Measurements from ENCODE around the gene CD8B.
"Not testable (repeated sequence)": the region's sequence is repeated elsewhere in the genome, so short reads cannot be mapped to it uniquely, and the experiment has no call there.

Gene CD8B

GRCh38 chr2:86861628-86862379, at the start of gene CD8B:
TSS of gene CD8B (minus strand) at chr2:86861886. CDS start at chr2:86861865, 21 bp downstream.
- DNase-seq = not testable (repeated sequence)

GRCh38 chr2:86905868-86906267, 44.2 kb upstream of the CD8B start:
- not testable (repeated sequence) for DNase-seq

DNA sequence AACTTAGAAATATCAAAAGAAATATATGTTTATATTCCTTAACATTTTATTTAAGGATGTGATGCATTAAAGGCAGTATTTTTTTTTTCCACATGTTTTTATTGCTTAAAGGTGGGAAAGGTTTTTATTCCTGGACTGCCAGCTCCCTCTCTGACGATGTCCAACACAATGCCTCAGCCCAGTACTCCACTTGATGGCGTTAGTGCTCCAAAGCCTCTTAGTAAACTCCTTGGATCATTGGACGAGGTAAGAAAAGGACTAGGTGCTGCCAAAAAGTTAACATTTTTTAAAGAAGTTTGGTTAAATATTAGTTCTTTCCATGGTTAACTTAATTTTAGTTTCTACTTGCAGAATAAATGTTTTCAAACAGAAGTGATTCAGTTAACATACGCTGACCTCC, 39.0 kb upstream of the CD8B start:
- not testable (repeated sequence) for DNase-seq

DNA sequence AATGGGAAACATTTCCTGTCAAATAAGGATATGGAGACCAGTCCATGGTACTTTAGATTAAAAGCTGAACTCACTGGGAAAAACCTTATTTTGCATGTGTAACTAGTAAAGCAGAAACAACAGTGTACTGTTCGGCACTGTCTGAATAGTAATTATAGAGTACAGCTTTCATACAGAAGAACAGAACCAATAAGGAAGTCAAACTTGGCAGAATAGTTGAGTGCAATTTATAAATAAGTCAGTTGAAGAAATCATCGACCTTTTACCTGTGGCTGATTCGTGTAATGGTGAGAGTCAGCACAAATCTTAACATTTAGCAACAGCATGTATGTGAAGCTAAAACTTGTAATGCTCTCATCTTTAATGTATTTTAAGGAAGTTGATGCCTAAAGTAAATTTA, 24.3 kb upstream of the CD8B start:
- DNase-seq = not testable (repeated sequence)

DNA sequence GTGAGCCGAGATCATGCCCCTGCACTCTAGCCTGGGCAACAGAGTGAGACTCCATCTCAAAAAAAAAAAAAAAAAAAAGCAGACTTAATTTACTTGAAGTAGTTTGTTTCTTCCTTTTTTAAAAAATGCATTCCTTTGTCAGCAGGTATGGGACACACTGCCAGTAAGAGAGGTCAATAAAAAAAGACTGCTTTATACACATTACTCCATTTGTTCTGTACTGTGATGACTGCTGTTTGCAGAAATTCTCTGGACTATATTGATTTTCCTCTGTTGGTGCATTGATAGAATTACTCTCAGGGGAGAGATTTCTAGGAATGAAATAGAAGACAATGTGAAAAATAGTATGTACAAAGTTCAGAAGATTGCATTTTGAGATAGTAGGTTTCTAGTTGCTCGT, 21.2 kb upstream of the CD8B start:
- not testable (repeated sequence) for DNase-seq

DNA sequence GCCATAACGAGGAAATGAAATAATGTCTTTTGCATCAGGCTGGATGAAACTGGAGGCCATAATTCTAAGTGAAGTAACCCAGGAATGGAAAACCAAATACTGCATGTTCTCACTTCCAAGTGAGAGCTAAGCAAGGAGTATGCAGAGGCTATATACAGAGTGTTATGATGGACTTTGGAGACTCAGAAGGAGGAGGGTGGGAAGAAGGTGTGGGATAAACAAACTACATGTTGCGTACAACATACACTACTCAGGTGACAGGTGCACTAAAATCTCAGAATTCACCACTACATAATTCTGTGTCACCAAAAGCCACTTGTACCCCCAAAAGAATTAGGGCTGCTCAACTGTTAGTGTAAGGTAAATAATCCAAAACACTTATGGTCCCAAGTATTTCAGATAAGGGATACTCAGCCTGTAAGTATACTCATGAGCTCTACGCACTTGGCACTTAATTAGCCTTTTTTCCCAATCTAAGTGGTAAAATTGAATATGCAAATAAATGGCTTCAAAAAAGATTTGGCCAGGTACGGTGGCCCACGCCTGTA, 20.5 kb upstream of the CD8B start:
- not testable (repeated sequence) for DNase-seq

DNA sequence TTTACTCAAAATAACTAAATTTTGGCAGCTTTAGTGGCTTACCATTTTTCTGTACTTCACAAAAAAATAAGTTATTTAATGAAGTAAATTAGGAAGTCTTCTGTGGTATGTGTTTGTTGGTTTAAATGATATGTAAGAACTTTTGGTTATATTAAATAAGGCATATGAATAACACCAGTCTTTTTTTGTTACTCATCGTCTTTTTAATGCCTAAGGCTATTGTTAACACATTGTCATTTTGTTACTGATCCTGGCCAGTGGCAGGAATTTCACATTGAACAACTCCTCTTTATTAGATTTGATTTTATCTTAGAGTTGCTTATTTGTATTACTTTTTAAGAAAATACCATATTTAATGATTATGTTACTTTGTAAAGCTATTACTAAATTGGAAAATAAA, 17.3 kb upstream of the CD8B start:
- not testable (repeated sequence) for DNase-seq

GRCh38 chr2:86870941-86871340, 9.3 kb upstream of the CD8B start:
- not testable (repeated sequence) for DNase-seq

- DNase-seq = not testable (repeated sequence)
Observed at GRCh38 chr2:86868895-86869468, 7.3 kb upstream of the CD8B start.

DNA sequence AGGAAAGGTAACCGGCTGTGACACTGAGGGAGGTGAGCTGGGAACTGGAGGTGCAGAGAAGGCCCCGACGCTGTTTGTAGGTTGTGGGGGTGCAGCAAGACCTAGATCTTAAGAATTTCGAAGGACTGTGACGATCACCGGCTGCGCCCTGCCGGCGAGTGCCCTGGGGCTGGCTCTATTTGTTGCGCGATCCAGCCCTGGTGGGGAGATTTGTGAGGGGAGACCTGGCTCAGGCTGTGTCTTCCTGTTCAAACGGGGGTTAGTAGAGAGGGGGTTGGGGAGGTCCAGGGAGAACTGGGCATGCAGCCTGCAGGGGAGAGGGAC, 656 bp upstream of the CD8B start:
- DNase-seq = not testable (repeated sequence)

DNA sequence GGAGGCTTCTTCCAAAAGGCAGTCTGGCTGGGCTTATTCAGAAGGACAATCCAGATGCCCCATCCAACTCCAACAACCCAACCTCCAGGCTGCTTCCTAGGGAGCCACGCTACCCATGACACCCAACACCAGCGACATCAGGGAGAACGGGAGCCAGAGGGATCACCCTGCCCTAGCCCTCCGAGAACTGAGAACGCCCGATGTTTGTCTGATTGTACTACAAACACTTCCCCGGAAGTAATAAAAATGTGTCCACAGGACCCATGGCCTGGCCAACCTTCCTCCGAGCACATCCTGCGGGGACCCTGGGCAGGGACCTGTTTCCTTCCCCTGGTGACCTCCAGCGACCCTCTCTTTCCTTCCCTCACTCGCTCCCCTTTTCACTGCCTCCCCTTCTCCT, 511 bp downstream of the CD8B start:
- DNase-seq = not testable (repeated sequence)

DNA sequence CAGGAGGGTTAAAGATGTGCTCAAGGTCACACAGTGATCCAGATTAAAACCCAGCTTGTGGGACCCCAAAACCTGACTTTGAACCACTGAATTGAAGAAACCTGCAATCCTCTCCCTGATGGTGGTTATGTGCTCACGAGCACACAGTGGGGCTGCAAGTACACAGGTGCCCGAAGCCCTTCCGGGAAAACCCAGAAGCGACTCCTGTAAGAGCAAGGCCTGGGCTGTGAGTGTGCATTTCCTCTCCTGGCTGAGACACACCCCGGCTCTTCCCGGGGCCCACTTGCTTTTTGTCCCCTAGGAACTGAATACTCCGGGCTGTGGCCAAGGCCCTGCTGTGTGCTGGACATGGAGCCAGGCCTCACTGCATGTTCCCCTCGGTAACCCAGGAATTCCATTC, 1.1 kb downstream of the CD8B start:
- DNase-seq = not testable (repeated sequence)

- DNase-seq = not testable (repeated sequence)
Observed at GRCh38 chr2:86857688-86858087, 4.0 kb downstream of the CD8B start.

GRCh38 chr2:86856498-86856897, 5.2 kb downstream of the CD8B start:
- not testable (repeated sequence) for DNase-seq

- not testable (repeated sequence) for DNase-seq
Observed at GRCh38 chr2:86855981-86856380, 5.7 kb downstream of the CD8B start.

- not testable (repeated sequence) for DNase-seq
Observed at GRCh38 chr2:86851581-86851980, 10.1 kb downstream of the CD8B start.

DNA sequence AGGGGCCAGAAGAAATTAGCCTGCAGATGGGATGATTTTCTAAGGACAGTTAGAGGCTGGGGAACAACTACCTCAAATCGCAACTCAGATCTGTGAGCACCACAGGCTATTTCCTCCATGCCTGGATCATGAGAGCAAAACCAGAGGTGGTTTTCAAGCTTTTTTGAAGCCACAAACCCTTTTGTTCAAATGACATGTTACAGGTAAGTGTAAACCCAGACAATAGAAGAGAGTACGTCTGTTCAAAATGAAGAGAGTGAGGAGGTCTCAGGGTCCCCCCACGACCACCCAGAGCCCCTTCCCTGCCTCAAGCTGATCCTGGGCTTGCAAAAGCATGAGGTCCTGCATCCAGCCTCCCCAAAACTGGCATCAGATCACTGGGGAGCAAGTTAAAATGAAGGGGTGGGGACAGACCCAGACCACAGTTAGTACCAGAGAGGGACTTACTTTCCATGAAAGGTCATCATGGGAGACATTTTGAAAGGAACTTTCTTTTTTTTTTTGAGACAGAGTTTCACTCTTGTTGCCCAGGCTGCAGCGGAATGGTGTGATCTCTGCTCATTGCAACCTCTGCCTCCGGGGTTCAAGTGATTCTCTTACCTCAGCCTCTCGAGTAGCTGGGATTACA, 19.0 kb downstream of the CD8B start:
- not testable (repeated sequence) for DNase-seq

DNA sequence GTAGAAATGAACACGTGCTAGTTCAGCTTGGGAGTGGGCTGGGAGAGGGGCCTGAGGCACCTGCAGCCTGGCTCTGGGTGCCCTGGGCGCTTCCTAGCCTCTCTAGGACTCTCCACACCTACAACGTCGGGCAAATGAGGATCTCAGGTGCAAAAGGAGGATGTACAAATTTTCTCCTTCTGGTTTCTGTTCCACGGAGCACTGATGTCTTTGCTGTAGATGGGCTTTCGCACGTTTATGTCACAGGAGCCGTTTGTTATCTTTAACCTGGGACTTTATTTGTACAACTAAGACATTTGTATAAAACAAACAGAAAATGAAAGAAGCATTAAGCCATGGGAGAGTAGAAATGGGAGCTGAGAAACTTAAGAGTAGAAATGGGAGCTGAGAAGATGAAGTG, 20.4 kb downstream of the CD8B start:
- not testable (repeated sequence) for DNase-seq

DNA sequence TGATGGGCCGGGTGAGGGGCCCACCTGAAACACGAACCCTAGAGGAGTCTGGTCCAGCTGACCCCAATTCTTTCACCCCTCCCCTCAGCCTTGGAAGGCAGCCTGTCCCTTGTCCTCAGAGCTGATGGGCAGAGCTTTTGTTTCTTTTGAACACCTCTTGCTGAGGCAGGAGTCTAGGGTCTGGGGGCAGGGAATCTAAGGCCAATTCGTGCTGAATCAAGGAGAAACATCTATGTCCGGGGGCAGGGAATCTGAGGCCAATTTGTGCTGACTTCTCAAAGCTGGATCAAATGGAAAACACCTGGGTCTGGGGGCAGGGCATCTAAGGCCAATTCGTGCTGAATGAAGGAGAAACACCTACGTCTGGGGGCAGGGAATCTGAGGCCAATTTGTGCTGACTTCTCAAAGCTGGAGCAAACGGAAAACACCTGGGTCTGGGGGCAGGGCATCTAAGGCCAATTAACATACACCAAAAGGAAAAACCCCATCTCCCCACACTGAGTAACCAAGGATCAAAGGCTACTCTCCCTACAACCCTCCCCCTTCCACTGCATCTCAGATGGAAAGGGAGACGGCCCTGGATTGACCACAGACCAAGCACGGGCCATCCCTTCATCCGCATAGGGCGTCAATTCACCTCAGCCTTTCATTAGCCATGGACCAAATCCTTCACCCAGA, 21.7 kb downstream of the CD8B start:
- DNase-seq = not testable (repeated sequence)

GRCh38 chr2:86839455-86839854, 22.2 kb downstream of the CD8B start:
- DNase-seq = not testable (repeated sequence)

DNA sequence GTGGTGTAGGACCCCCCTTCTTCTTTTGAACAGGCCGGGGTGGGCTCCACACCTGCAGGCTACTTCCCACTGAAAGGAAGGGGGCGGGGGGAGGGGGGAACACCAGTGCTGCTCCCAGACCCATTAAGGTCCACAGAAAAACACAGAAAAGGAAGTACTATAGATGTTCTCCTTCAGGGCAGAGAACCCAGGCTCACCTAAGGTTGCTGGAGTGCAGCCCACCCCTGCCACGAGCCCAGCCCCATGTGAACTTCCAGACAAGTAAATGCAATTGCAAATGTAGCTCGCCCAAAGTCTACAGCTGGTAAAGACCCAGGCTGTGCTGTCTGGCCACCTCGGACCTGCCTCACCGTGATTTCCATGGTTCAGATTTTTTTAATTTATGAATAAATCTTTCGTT, 24.0 kb downstream of the CD8B start:
- DNase-seq = not testable (repeated sequence)

DNA sequence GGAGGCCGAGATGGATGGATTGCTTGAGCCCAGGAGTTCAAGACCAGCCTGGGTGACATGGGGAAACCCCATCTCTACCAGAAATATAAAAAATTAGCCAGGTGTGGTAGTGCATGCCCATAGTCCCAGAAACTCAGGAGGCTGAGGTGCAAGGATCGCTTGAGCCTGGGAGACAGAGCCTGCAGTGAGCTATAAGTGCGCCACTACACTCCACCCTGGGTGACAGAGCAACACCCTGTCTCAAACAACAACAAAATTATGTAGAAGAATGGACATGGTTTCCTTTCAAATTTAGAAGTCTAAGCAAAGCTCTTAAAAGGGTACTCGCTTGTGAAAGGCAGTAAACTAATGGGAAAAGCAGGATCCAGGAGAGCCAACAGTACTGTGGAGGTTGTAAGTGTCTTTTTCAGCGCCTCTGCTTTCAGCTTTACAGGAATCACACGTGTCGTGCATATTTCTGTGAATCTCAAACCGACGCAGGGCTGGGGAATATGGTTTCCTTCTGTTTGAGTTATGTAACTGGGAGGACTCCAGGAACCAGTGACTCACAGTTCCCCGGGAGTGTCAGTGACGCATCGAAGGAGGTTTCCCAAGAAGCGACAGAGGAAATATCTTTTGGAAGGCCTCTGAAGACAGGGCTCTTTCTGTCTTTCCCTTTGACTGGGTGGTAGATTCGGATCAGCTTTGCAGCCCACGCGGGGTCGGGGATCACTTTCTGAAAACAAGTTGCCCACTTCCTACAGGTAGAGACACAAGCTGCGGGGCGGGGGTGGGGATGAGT, 24.6 kb downstream of the CD8B start:
- DNase-seq = peak; percentile 48

DNA sequence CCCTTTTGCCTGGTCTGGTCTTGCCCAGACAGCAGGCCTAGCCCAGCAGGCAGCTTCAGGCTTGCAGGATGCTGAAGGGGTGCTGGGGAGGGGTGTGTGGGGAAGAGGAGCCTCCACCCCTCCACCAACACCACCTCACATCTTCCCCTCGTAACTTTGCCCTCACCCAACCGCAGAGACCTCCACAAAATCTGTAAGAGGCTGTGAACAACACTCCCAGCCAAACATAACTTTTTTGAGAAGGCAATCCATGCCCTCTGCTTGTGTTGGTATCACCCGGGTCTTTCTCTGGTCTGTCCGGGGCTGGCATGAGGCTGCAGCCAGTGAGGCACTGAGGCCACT, 26.2 kb downstream of the CD8B start:
- DNase-seq = not testable (repeated sequence)

Measured in stimulated activated naive CD4-positive, alpha-beta T cell treated with Interleukin-2 at 50 U/mL for 16 hours (primary cell).